HEK293T (cell line): ENCODE data around the gene DCST2.
A peak's percentile ranks its signal among the peaks of the same experiment; 100 is the strongest.

Experiments used
- CTCF ChIA-PET: fragments of 350-600 bp; formaldehyde crosslinking; extraction: SDS; loops from one replicate; lab custom pipeline; 2021; ENCODE audit warnings: antibody characterized with exemption, inconsistent platforms; lab: Yijun Ruan, JAX
- POLR2A ChIA-PET: fragments of 350-600 bp; formaldehyde crosslinking; extraction: SDS; loops from one replicate; lab custom pipeline; 2020; ENCODE audit warnings: antibody characterized with exemption, inconsistent platforms; lab: Yijun Ruan, JAX
- DNase-seq: peaks from one replicate; pipeline ENCODE4 v3.0.0; 2012; ENCODE audit warnings: mixed read lengths; ENCODE audit errors: extremely low spot score
- ARNT ChIP-seq: fragments of 450-650 bp; IDR thresholded peaks from 2 replicates; pipeline ENCODE4 v1.6.1; 2017; ENCODE audit warnings: mild to moderate bottlenecking
- BHLHE40 ChIP-seq: fragments of 450-650 bp; IDR thresholded peaks from 2 replicates; pipeline ENCODE4 v1.6.1; 2016; ENCODE audit warnings: mild to moderate bottlenecking, moderate library complexity, borderline replicate concordance
- CTBP1 ChIP-seq: fragments of 450-650 bp; IDR thresholded peaks from 2 replicates; pipeline ENCODE4 v1.6.1; 2016; ENCODE audit warnings: borderline replicate concordance
- ELF4 ChIP-seq: fragments of 450-650 bp; IDR thresholded peaks from 2 replicates; pipeline ENCODE4 v1.6.1; 2017; ENCODE audit warnings: antibody characterized with exemption
- FOXA1 ChIP-seq: fragments of 450-650 bp; IDR thresholded peaks from 2 replicates; pipeline ENCODE4 v1.6.1; 2016; ENCODE audit warnings: mild to moderate bottlenecking
- FOXK2 ChIP-seq: fragments of 450-650 bp; IDR thresholded peaks from 2 replicates; pipeline ENCODE4 v1.6.1; 2016; ENCODE audit warnings: mild to moderate bottlenecking
- FOXM1 ChIP-seq: fragments of 450-650 bp; IDR thresholded peaks from 2 replicates; pipeline ENCODE4 v1.6.1; 2017; ENCODE audit warnings: mild to moderate bottlenecking, borderline replicate concordance
- HDGF ChIP-seq: fragments of 450-650 bp; IDR thresholded peaks from 2 replicates; pipeline ENCODE4 v1.6.1; 2017; ENCODE audit warnings: antibody characterized with exemption, borderline replicate concordance
- L3MBTL2 ChIP-seq: fragments of 450-650 bp; conservative IDR thresholded peaks from 2 replicates; pipeline ENCODE4 v1.6.1; 2016; ENCODE audit warnings: mild to moderate bottlenecking
- LEF1 ChIP-seq: fragments of 450-650 bp; IDR thresholded peaks from 2 replicates; pipeline ENCODE4 v1.6.1; 2017; ENCODE audit warnings: mild to moderate bottlenecking, borderline replicate concordance
- NFRKB ChIP-seq: fragments of 450-650 bp; IDR thresholded peaks from 2 replicates; pipeline ENCODE4 v1.6.1; 2016; ENCODE audit warnings: mild to moderate bottlenecking, moderate library complexity
- PKNOX1 ChIP-seq: fragments of 450-650 bp; IDR thresholded peaks from 2 replicates; pipeline ENCODE4 v1.6.1; 2016
- SP1 ChIP-seq: fragments of 450-650 bp; IDR thresholded peaks from 2 replicates; pipeline ENCODE4 v1.6.1; 2017
- SUZ12 ChIP-seq: fragments of 450-650 bp; IDR thresholded peaks from 2 replicates; pipeline ENCODE4 v1.6.1; 2016; ENCODE audit warnings: mild to moderate bottlenecking
- TARDBP ChIP-seq: fragments of 450-650 bp; IDR thresholded peaks from 2 replicates; pipeline ENCODE4 v1.6.1; 2016
- ZNF384 ChIP-seq: fragments of 450-650 bp; IDR thresholded peaks from 2 replicates; pipeline ENCODE4 v1.6.1; 2016

The DCST2 gene

GRCh38 chr1:155012776-155013602 lies 20.6 kb downstream of the DCST2 start:
- ChIA-PET POLR2A (interaction anchor here (1.3 to 5.3 kb wide), 5 partner anchors 9 to 181 kb away, joined by 4 to 43 read pairs (median 8); no protein-coding TSS in a partner anchor), CTCF (interaction anchor here (0.7 to 1.1 kb wide), 2 partner anchors 11 to 13 kb away, joined by 3 to 6 read pairs; no protein-coding TSS in a partner anchor)
- TF ChIP-seq ELF4 (no peak), SUZ12 (no peak), FOXM1 (no peak), LEF1 (no peak), SP1 (no peak)
- DNase-seq = no peak

DNA sequence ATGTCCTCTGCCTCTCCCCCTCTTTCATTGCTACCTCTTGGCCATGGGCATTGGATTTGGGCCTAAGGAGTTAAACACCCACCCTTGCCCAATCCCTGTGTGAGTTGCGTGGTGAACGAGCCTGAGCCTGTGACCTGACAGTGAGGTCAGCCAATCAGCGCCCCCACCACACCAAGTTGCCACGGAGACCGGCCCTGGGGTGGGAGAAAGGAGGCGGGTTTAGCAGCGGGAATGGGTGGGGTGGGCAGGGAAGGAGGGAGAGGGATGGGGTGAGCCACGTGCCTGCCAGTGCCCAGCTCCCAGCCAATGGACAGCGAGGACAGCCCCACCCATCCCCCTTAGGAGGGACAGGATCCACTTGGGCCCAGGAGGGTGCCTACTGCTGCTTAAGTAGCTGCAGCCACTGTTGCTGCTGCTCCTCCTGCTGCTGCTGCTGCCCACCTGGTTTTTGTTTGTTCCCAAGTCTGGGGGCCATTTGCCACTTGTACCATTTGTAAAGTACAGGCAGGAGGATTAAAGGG lies 21.5 kb downstream of the DCST2 start:
- peak; percentile 25; the same call in 1 of the 2 replicates for TF ChIP-seq HDGF
- TF ChIP-seq ARNT = no peak
- no peak for TF ChIP-seq CTBP1
- TF ChIP-seq FOXA1 = no peak
- no peak for TF ChIP-seq LEF1
- peak; percentile 96 for TF ChIP-seq PKNOX1
- no peak for TF ChIP-seq FOXK2
- TF ChIP-seq SP1 = no peak
- no peak for TF ChIP-seq TARDBP
- TF ChIP-seq BHLHE40 = no peak
- no peak for TF ChIP-seq NFRKB
- TF ChIP-seq SUZ12 = no peak
- no peak for TF ChIP-seq ELF4
- no peak for TF ChIP-seq FOXM1
- peak; percentile 24 for TF ChIP-seq L3MBTL2
- TF ChIP-seq ZNF384 = no peak
- ChIA-PET POLR2A (interaction anchor here (1.1 to 1.9 kb wide), 5 partner anchors 9 to 182 kb away, joined by 3 to 8 read pairs (median 4); partner anchors contain the start of genes ADAM15 and PYGO2), CTCF (interaction anchor here (0.7 to 1.1 kb wide), 2 partner anchors 11 to 12 kb away, joined by 3 to 6 read pairs; no protein-coding TSS in a partner anchor)
- DNase-seq = peak; percentile 63

DNA sequence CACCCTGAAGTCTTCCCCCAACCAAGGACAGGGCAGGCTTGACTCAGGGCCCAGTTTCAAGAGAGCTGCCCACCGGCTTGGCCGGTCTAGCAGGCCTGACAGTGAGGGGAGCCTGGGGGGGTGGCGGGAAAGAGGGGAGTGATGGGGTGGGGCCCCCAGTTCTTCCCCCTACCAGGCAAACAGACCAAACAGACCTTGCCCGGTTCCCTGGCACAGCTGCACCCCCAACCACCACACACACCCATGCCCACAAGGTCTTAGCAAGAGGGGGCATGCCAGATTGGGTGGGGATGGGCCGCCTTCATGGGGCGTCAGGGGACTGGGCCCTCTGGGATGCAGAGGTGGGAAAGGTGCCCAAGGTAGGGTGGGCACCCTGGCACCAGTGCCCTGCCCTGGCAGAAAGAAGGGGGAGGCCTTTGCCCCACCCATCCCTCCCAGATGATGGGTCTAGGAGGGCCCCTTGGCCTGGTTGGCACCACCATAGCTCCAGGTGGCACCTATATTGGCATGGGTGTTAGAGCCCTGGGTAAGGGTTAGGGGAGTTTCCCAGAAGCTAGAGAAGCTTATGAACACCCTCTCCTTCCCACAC lies 22.1 kb downstream of the DCST2 start:
- no peak for DNase-seq
- ChIA-PET CTCF (interaction anchor here (1.1 kb wide), 1 partner anchor 12 kb away, joined by 6 read pairs; no protein-coding TSS in a partner anchor), POLR2A (interaction anchor here (1.1 to 1.9 kb wide), 5 partner anchors 8 to 183 kb away, joined by 3 to 8 read pairs (median 4); partner anchors contain the start of genes ADAM15 and PYGO2)
- TF ChIP-seq SUZ12 = no peak
- no peak for TF ChIP-seq ARNT
- no peak for TF ChIP-seq BHLHE40
- no peak for TF ChIP-seq TARDBP
- no peak for TF ChIP-seq FOXM1
- no peak for TF ChIP-seq PKNOX1
- no peak for TF ChIP-seq HDGF

GRCh38 chr1:155011004-155011416 lies 22.6 kb downstream of the DCST2 start:
- POLR2A ChIA-PET = interaction anchor here (0.6 to 1.2 kb wide), 2 partner anchors 38 to 50 kb away, joined by 3 read pairs; partner anchors contain the start of gene PYGO2
- CTCF ChIA-PET = no interaction called here
- no peak for DNase-seq
- TF ChIP-seq BHLHE40 (no peak), FOXM1 (no peak), FOXA1 (no peak), SUZ12 (no peak), PKNOX1 (no peak), FOXK2 (no peak), L3MBTL2 (no peak)

GRCh38 chr1:155010211-155010918 lies 23.2 kb downstream of the DCST2 start:
- ChIA-PET POLR2A (interaction anchor here (0.6 kb wide), 1 partner anchor 39 kb away, joined by 3 read pairs; no protein-coding TSS in a partner anchor), CTCF (no interaction called here)
- DNase-seq = no peak
- TF ChIP-seq HDGF (no peak), CTBP1 (no peak), LEF1 (no peak), PKNOX1 (no peak), SUZ12 (no peak), NFRKB (no peak), L3MBTL2 (no peak), FOXA1 (no peak)
